OCI-M1 (cell line): ENCODE data around the gene ZNF672.
"Not testable (repeated sequence)": the region's sequence is repeated elsewhere in the genome, so short reads cannot be mapped to it uniquely, and the experiment has no call there.

ENCODE experiments used
- DNase-seq: peaks from one replicate; lab custom pipeline; 2025; lab: John Stamatoyannopoulos, UW

The ZNF672 gene

GRCh38 chr1:248837781-248838356, at the start of gene ZNF672:
ZNF672 (plus strand) TSS chr1:248838224; CDS start chr1:248847275, 9,051 bp downstream.
- peak; percentile 99 for DNase-seq

- no peak for DNase-seq
Measured at GRCh38 chr1:248788327-248788726, 49.7 kb upstream of the ZNF672 start.

GRCh38 chr1:248789337-248789736, 48.7 kb upstream of the ZNF672 start:
- DNase-seq: not testable (repeated sequence)

GRCh38 chr1:248790456-248790855, 47.6 kb upstream of the ZNF672 start:
- DNase-seq: no peak

- no peak for DNase-seq
Measured at GRCh38 chr1:248791010-248791409, 47.0 kb upstream of the ZNF672 start.

GRCh38 chr1:248792342-248792741, 45.7 kb upstream of the ZNF672 start:
- DNase-seq: peak; percentile 39

- no peak for DNase-seq
Measured at GRCh38 chr1:248793592-248793991, 44.4 kb upstream of the ZNF672 start.

- not testable (repeated sequence) for DNase-seq
Measured at GRCh38 chr1:248794663-248795062, 43.4 kb upstream of the ZNF672 start.

- no peak for DNase-seq
Measured at GRCh38 chr1:248798791-248799190, 39.2 kb upstream of the ZNF672 start.

GRCh38 chr1:248800459-248800858, 37.6 kb upstream of the ZNF672 start:
- DNase-seq: no peak

- no peak for DNase-seq
Measured at GRCh38 chr1:248802454-248802853, 35.6 kb upstream of the ZNF672 start.

GRCh38 chr1:248803501-248803900, 34.5 kb upstream of the ZNF672 start:
- not testable (repeated sequence) for DNase-seq

GRCh38 chr1:248804771-248805681, 33.0 kb upstream of the ZNF672 start:
- peak; percentile 96 for DNase-seq

- DNase-seq: peak; percentile 95
Measured at GRCh38 chr1:248805876-248806275, 32.1 kb upstream of the ZNF672 start.

GRCh38 chr1:248807067-248807737, 30.8 kb upstream of the ZNF672 start:
- peak; percentile 74 for DNase-seq

- no peak for DNase-seq
Measured at GRCh38 chr1:248808876-248809275, 29.1 kb upstream of the ZNF672 start.

GRCh38 chr1:248810000-248810726, 27.9 kb upstream of the ZNF672 start:
- DNase-seq: no peak

GRCh38 chr1:248810727-248811513, 27.1 kb upstream of the ZNF672 start:
- DNase-seq: no peak

- no peak for DNase-seq
Measured at GRCh38 chr1:248811514-248812490, 26.2 kb upstream of the ZNF672 start.
